T-helper 2 cell treated with Interferon-gamma antibody and Interleukin-4, amounts not matched to agents 100 ng/mL and 5 ng/mL, for 36 hours (primary cell): ENCODE data around the gene MYNN. TPM values are rescaled to one million over a fixed set of nuclear protein-coding genes. Genes with fewer than 3 reads are reported as not detected.
"Not testable (repeated sequence)": the region's sequence is repeated elsewhere in the genome, so short reads cannot be mapped to it uniquely, and the experiment has no call there.

Experiments used
- intact Hi-C: fragments of 100-400 bp; cut with micrococcal nuclease; formaldehyde crosslinking; loops from one replicate; pipeline ENCODE4 v1.15.1; 2023
- total RNA-seq: library from RNA; stranded (reverse); gene quantifications from 2 replicates; pipeline ENCODE4 v1.2.3, GENCODE V29; 2022

Gene MYNN
- total RNA-seq, result 15.7 and 18.0 TPM in 2 replicates

GRCh38 chr3:169772897-169773816 lies at the start of gene MYNN:
Gene MYNN (plus strand): TSS chr3:169773396. CDS start chr3:169774296, 900 bp downstream.
- intact Hi-C loops, result loop anchor here (1.0 to 5.0 kb wide), 7 partner anchors 8 to 1134 kb away; partner anchors contain the start of genes EIF5A2, LRRC34, LRRIQ4 and RPL22L1

- intact Hi-C loops, result not testable (repeated sequence)
These were observed 41.3 kb upstream of the MYNN start for GRCh38 chr3:169731857-169732256.

- intact Hi-C loops, result no loop called here
These were observed 34.1 kb upstream of the MYNN start for GRCh38 chr3:169739067-169739466.

GRCh38 chr3:169744366-169745054 lies 28.7 kb upstream of the MYNN start:
- intact Hi-C loops, result no loop called here

GRCh38 chr3:169746924-169747323 lies 26.3 kb upstream of the MYNN start:
- intact Hi-C loops, result no loop called here

GRCh38 chr3:169748670-169749069 lies 24.5 kb upstream of the MYNN start:
- intact Hi-C loops, result no loop called here

- intact Hi-C loops, result loop anchor here (10.0 kb wide), 1 partner anchor 606 kb away; no protein-coding TSS in a partner anchor
These were observed 22.5 kb upstream of the MYNN start for GRCh38 chr3:169750665-169751064.

GRCh38 chr3:169751875-169752274 lies 21.3 kb upstream of the MYNN start:
- intact Hi-C loops, result loop anchor here (10.0 kb wide), 1 partner anchor 607 kb away; no protein-coding TSS in a partner anchor

- intact Hi-C loops, result loop anchor here (5.0 to 10.0 kb wide), 2 partner anchors 610 to 1058 kb away; no protein-coding TSS in a partner anchor
These were observed 18.5 kb upstream of the MYNN start for GRCh38 chr3:169754711-169755110.

- intact Hi-C loops, result loop anchor here (5.0 to 10.0 kb wide), 2 partner anchors 611 to 1057 kb away; no protein-coding TSS in a partner anchor
These were observed 17.7 kb upstream of the MYNN start for GRCh38 chr3:169755488-169755887.

GRCh38 chr3:169758359-169758994 lies 14.7 kb upstream of the MYNN start:
- intact Hi-C loops, result loop anchor here (5.0 to 10.0 kb wide), 2 partner anchors 614 to 1054 kb away; no protein-coding TSS in a partner anchor

GRCh38 chr3:169759256-169759655 lies 13.9 kb upstream of the MYNN start:
- intact Hi-C loops, result loop anchor here (5.0 to 10.0 kb wide), 2 partner anchors 614 to 1053 kb away; no protein-coding TSS in a partner anchor

- intact Hi-C loops, result loop anchor here (5.0 kb wide), 1 partner anchor 98 kb away; the partner anchor contains the start of gene MECOM
These were observed 12.7 kb upstream of the MYNN start for GRCh38 chr3:169760479-169760878.

- intact Hi-C loops, result loop anchor here (1.0 to 5.0 kb wide), 4 partner anchors 102 to 512 kb away; partner anchors contain the start of genes MECOM, PHC3 and SEC62
These were observed 8.8 kb upstream of the MYNN start for GRCh38 chr3:169764312-169764881.

- intact Hi-C loops, result loop anchor here (1.0 to 5.0 kb wide), 9 partner anchors 8 to 1697 kb away; partner anchors contain the start of genes MECOM, MYNN, PHC3 and PRKCI
These were observed 8.1 kb upstream of the MYNN start, which contains the start of gene TERC for GRCh38 chr3:169764882-169765612. Gene TERC (minus strand): TSS chr3:169765060.

- intact Hi-C loops, result loop anchor here (5.0 kb wide), 2 partner anchors 1138 to 1693 kb away; partner anchors contain the start of genes EIF5A2 and TNIK
These were observed 3.7 kb upstream of the MYNN start, which contains the start of gene ACTRT3 for GRCh38 chr3:169769287-169770181. Gene ACTRT3 (minus strand): TSS chr3:169769561. CDS start chr3:169769520, 41 bp downstream.

GRCh38 chr3:169771497-169772304 lies 1.5 kb upstream of the MYNN start:
- intact Hi-C loops, result loop anchor here (1.0 to 5.0 kb wide), 4 partner anchors 409 to 1136 kb away; partner anchors contain the start of genes EIF5A2, RPL22L1 and SKIL
